ENCODE results near the gene EFS. TPM values are rescaled to one million over a fixed set of nuclear protein-coding genes. Genes with fewer than 3 reads are reported as not detected.

The EFS gene
- total and polyA plus RNA-seq, 10 of the 15 experiments (the other 5 are each of a cell fraction or from before 2014, with no cell fraction given): 0.08 TPM; not detected in 9

DNA sequence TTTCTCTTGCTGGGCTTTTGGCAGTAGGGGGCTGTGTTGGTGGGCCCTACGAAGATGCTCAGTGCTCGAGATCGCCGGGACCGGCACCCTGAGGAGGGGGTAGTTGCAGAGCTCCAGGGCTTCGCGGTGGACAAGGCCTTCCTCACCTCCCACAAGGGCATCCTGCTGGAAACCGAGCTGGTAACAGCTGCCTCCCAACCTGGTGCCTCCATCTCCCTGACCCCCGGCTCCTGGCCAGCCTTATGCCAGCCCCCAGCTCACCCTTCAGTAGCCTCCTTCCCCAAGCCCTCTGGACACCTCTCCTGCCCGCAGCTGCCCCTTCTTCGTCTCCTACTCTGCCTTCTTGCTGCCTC lies 12.2 kb upstream of the EFS start:
- 28% methylated on average over 11 of the region's 11 CpGs for WGBS (ENCODE audit: insufficient coverage, insufficient replicate concordance, low lambda C conversion rate, missing lambda C conversion rate)
- POLR2A ChIA-PET: no interaction called here
- H3K4me3 ChIP-seq: no peak overlapping the region
- SMC1A ChIA-PET (ENCODE audit: uncharacterized antibody, unreplicated experiment): interaction anchor here (0.9 kb wide), 1 partner anchor 10 kb away, joined by 3 read pairs; no protein-coding TSS in a partner anchor
- intact Hi-C loops (cut with micrococcal nuclease; ENCODE audit: unreplicated experiment): no loop called here
- TF ChIP-seq POLR2AphosphoS2 (IDR thresholded peaks at IDR 0.05; ENCODE audit: low read depth, low read length) (no peak), SMARCA5 (IDR thresholded peaks at IDR 0.05) (no peak)
- no peaks in the 10 kb centered on the region; a peak in 1 of 4 replicates for H3K27me3 ChIP-seq (replicated peaks in 1 of 2; ENCODE audit: control insufficient read depth in 2 of 2, insufficient read depth in 2 of 2, low read length in 1 of 2)
- no peaks in the 10 kb centered on the region for H3K79me2 ChIP-seq (ENCODE audit: control insufficient read depth, insufficient read depth, low read length)
- CTCF ChIA-PET: interaction anchor here (1.1 to 5.7 kb wide), 3 partner anchors 48 to 257 kb away, joined by 4 to 52 read pairs (median 4); no protein-coding TSS in a partner anchor
- no peaks in the 10 kb centered on the region for H3K9me3 ChIP-seq (replicated peaks; ENCODE audit: control insufficient read depth, insufficient read depth, low read length)
- DNase-seq (ENCODE audit: low read depth, low spot score) (no peak), ATAC-seq (no peak), FAIRE-seq (no peak)
- no peak overlapping the region for H3K27ac ChIP-seq (ENCODE audit: control insufficient read depth, insufficient read depth)
- H2AFZ ChIP-seq (ENCODE audit: control insufficient read depth, low read depth, low read length): no peak overlapping the region
- H4K20me1 ChIP-seq (ENCODE audit: control insufficient read depth, insufficient read depth): no peaks in the 10 kb centered on the region
- RAD21 ChIA-PET (ENCODE audit: unreplicated experiment): no interaction called here
- no peaks in the 10 kb centered on the region for H3K4me1 ChIP-seq (ENCODE audit: control insufficient read depth, insufficient read depth, low read length)
- in situ Hi-C loops (cut with MboI): no loop called here
- no peak overlapping the region for H3K9ac ChIP-seq (ENCODE audit: control insufficient read depth, insufficient read depth, low read length)
- H3K4me2 ChIP-seq (ENCODE audit: control insufficient read depth, insufficient read depth): no peak overlapping the region
- BruUV-seq (replicated peaks): no TSS peak
- H3K36me3 ChIP-seq (ENCODE audit: control insufficient read depth in 2 of 2, insufficient read depth in 2 of 2, low read length in 1 of 2): no peaks in the 10 kb centered on the region

GRCh38 chr14:23376482-23377197 lies 11.7 kb upstream of the EFS start, which contains the start of gene CMTM5:
TSS of gene CMTM5 (plus strand) at chr14:23377046. CDS start at chr14:23377252, 206 bp downstream.
- ChIA-PET SMC1A (ENCODE audit: uncharacterized antibody, unreplicated experiment) (interaction anchor here (0.9 kb wide), 1 partner anchor 11 kb away, joined by 3 read pairs; no protein-coding TSS in a partner anchor), POLR2A (no interaction called here), RAD21 (ENCODE audit: unreplicated experiment) (no interaction called here), CTCF (interaction anchor here (1.4 to 5.7 kb wide), 3 partner anchors 47 to 256 kb away, joined by 4 to 52 read pairs (median 6); no protein-coding TSS in a partner anchor)
- no peak within 1 kb of the TSS for H2AFZ ChIP-seq (ENCODE audit: control insufficient read depth, low read depth, low read length)
- no peaks in the 10 kb centered on the region for H3K9me3 ChIP-seq (replicated peaks; ENCODE audit: control insufficient read depth, insufficient read depth, low read length)
- no peaks in the 10 kb centered on the region for H3K4me1 ChIP-seq (ENCODE audit: control insufficient read depth, insufficient read depth, low read length)
- H4K20me1 ChIP-seq (ENCODE audit: control insufficient read depth, insufficient read depth): no peaks in the 10 kb centered on the region
- H3K27ac ChIP-seq (ENCODE audit: control insufficient read depth, insufficient read depth): no peak within 1 kb of the TSS
- TF ChIP-seq SMAD5 (IDR thresholded peaks at IDR 0.05; ENCODE audit: low read depth) (no peak), ZBTB11 (CRISPR knock-in tag; IDR thresholded peaks at IDR 0.05) (no peak), NRF1 (conservative IDR thresholded peaks at IDR 0.05; ENCODE audit: low read depth, low read length) (no peak), TCF12 (IDR thresholded peaks at IDR 0.05; ENCODE audit: low read depth, low read length) (no peak), PAX5 (IDR thresholded peaks at IDR 0.05; ENCODE audit: borderline replicate concordance, low read depth, low read length) (no peak), SPI1 (IDR thresholded peaks at IDR 0.05; ENCODE audit: borderline replicate concordance, insufficient read depth, low read depth, low read length) (no peak), PAX8 (IDR thresholded peaks at IDR 0.05) (no peak)
- intact Hi-C loops (cut with micrococcal nuclease; ENCODE audit: unreplicated experiment): no loop called here
- no peak within 1 kb of the TSS for H3K4me3 ChIP-seq
- WGBS (ENCODE audit: insufficient coverage, insufficient replicate concordance, low lambda C conversion rate, missing lambda C conversion rate): 34% methylated on average over 13 of the region's 13 CpGs
- no peak within 1 kb of the TSS for H3K9ac ChIP-seq (ENCODE audit: control insufficient read depth, insufficient read depth, low read length)
- DNase-seq (ENCODE audit: low read depth, low spot score): no peak
- no peak within 1 kb of the TSS for H3K4me2 ChIP-seq (ENCODE audit: control insufficient read depth, insufficient read depth)
- no peaks in the 10 kb centered on the region; a peak in 1 of 4 replicates for H3K27me3 ChIP-seq (replicated peaks in 1 of 2; ENCODE audit: control insufficient read depth in 2 of 2, insufficient read depth in 2 of 2, low read length in 1 of 2)
- no peak for FAIRE-seq
- BruUV-seq (replicated peaks): no TSS peak
- no peaks in the 10 kb centered on the region for H3K79me2 ChIP-seq (ENCODE audit: control insufficient read depth, insufficient read depth, low read length)
- in situ Hi-C loops (cut with MboI): no loop called here
- no peaks in the 10 kb centered on the region for H3K36me3 ChIP-seq (ENCODE audit: control insufficient read depth in 2 of 2, insufficient read depth in 2 of 2, low read length in 1 of 2)
- ATAC-seq: no peak
